Fibroblast of the aortic adventitia (primary cell): ENCODE measurements around the gene SETBP1. TPM values are rescaled to one million over a fixed set of nuclear protein-coding genes. Genes with fewer than 3 reads are reported as not detected.

ENCODE experiments used
- DNase-seq: peaks from one replicate; pipeline ENCODE4 v3.0.0-alpha.2; 2010; ENCODE audit warnings: low read depth
- H3K4me3 ChIP-seq: 2 replicates; pipeline ENCODE4 v1.5.1; 2011; ENCODE audit warnings: low read depth, mild to moderate bottlenecking, control low read depth, low read length, moderate library complexity
- CTCF ChIP-seq: IDR thresholded peaks from 2 replicates; pipeline ENCODE4 v1.5.1; 2011; ENCODE audit warnings: mild to moderate bottlenecking, low read length, control low read depth, inconsistent platforms; ENCODE audit not compliant: insufficient read depth
- total RNA-seq: library from RNA; depleted of rRNA; stranded (reverse); fragments of >200 nt; gene quantifications from 2 replicates; pipeline ENCODE4 v1.2.3, GENCODE V29; 2012; ENCODE audit warnings: low replicate concordance

SETBP1 gene
- total RNA-seq, 1 donor = 10.5 TPM

DNA sequence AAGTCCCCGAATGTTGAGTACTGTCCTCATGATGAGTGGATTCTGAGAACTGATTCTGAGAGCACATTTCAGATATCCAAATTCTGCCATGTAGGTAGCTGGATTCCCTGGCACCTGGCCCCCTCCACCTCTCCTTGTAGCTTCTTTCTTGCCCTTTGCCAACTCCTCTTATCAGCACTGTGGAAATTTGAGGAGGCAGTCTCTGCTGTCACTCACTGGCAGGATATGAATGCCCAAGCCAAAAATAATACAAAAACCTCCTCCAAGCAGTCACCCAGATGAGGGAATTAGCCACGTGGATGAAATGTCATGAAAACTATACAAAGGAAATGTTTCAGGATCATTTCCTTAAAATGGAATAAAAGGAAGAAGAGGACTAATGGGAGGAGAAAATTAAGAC is 276.8 kb downstream of the SETBP1 start:
- H3K4me3 ChIP-seq = no peak overlapping the region
- DNase-seq = no peak
- no peak for TF ChIP-seq CTCF

- DNase-seq = no peak
- TF ChIP-seq CTCF = no peak
- H3K4me3 ChIP-seq = no peak overlapping the region
These were observed 277.4 kb downstream of the SETBP1 start for GRCh38 chr18:44958040-44958439.

DNA sequence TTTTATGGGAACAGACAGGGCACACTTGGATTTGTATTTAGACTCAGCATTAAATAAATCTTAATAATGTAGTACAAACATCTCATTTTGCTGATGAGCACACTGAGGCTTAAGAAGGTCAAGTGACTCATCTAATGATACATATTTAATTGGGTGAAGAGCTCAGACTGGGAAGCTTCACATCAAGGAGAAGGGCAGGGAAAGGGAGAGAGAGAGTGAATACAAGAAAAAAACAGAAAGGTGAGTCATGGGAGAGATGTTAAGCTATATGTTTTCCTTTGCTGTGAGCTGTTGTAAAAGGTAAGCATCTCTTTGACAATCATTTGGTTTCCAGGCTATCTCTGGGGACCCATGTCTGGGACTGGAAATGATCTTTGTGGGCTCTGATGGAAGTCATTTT is 277.8 kb downstream of the SETBP1 start:
- no peak for TF ChIP-seq CTCF
- peak; percentile 19 for DNase-seq
- H3K4me3 ChIP-seq = no peak overlapping the region

GRCh38 chr18:44959013-44959412 is 278.3 kb downstream of the SETBP1 start:
- DNase-seq = peak; percentile 78
- TF ChIP-seq CTCF = no peak
- H3K4me3 ChIP-seq = no peak overlapping the region

GRCh38 chr18:44960580-44960979 is 279.9 kb downstream of the SETBP1 start:
- no peak overlapping the region for H3K4me3 ChIP-seq
- DNase-seq = no peak
- no peak for TF ChIP-seq CTCF

DNA sequence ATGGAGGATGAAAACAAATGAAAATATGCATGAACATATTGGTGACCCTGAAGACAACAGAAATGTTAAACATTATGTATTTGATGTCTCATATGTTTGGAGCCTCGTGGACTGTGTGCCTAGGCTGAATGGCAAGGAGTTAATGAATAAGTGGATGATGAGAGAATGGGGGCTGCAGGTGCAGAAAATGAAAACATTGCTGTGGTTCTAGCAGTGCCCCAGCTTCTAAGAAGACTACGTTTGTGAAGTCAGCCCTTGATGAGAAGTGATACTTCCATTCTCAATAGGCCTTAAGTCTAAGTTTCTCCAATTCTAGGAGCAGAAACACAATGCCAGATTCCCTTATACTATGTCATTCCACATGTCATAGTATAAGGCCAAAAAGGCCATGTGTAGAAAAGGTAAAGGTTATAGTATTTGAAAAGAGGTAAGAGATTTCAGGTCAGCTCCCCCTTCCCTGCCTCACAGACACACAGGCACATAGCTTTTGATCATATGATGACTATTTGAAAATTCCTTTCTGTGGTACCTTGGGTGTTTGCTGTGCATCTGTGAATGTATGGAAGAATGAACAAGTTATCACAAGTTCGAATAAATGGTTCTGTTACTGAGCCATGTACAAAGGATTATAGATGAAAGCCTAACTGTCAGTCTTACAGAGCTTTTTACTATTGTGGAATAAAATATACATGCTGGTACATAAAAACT is 280.8 kb downstream of the SETBP1 start:
- DNase-seq = no peak
- no peak for TF ChIP-seq CTCF
- no peak overlapping the region for H3K4me3 ChIP-seq

GRCh38 chr18:44967599-44967998 is 286.9 kb downstream of the SETBP1 start:
- no peak for DNase-seq
- no peak for TF ChIP-seq CTCF
- no peak overlapping the region for H3K4me3 ChIP-seq
